GOT3 (cell line): ENCODE data around the gene SALL3.
"Not testable (repeated sequence)": the region's sequence is repeated elsewhere in the genome, so short reads cannot be mapped to it uniquely, and the experiment has no call there.

Experiments used
- DNase-seq: peaks from one replicate; lab custom pipeline; 2025; ENCODE audit warnings: mixed read lengths; lab: John Stamatoyannopoulos, UW

SALL3 gene

GRCh38 chr18:78979730-78980278 is at the start of gene SALL3:
TSS of gene SALL3 (plus strand) at chr18:78979818. CDS start at chr18:78980275, 457 bp downstream.
- no peak for DNase-seq

GRCh38 chr18:78932281-78932680 is 47.3 kb upstream of the SALL3 start:
- DNase-seq = no peak

- DNase-seq = no peak
These were observed 45.6 kb upstream of the SALL3 start for GRCh38 chr18:78934003-78934402.

- DNase-seq = no peak
These were observed 44.9 kb upstream of the SALL3 start for GRCh38 chr18:78934551-78935225.

GRCh38 chr18:78935406-78935805 is 44.2 kb upstream of the SALL3 start:
- DNase-seq = no peak

GRCh38 chr18:78936251-78937005 is 43.2 kb upstream of the SALL3 start:
- no peak for DNase-seq

GRCh38 chr18:78937166-78937565 is 42.5 kb upstream of the SALL3 start:
- no peak for DNase-seq

- no peak for DNase-seq
These were observed 40.5 kb upstream of the SALL3 start for GRCh38 chr18:78939105-78939504.

- no peak for DNase-seq
These were observed 39.7 kb upstream of the SALL3 start for GRCh38 chr18:78939734-78940494.

- DNase-seq = not testable (repeated sequence)
These were observed 37.4 kb upstream of the SALL3 start for GRCh38 chr18:78942236-78942635.

GRCh38 chr18:78945628-78946027 is 34.0 kb upstream of the SALL3 start:
- DNase-seq = no peak

GRCh38 chr18:78947291-78947690 is 32.3 kb upstream of the SALL3 start:
- DNase-seq = no peak

- no peak for DNase-seq
These were observed 31.4 kb upstream of the SALL3 start for GRCh38 chr18:78948221-78948620.

GRCh38 chr18:78948707-78949106 is 30.9 kb upstream of the SALL3 start:
- DNase-seq = no peak

GRCh38 chr18:78949216-78949615 is 30.4 kb upstream of the SALL3 start:
- DNase-seq = no peak

GRCh38 chr18:78950386-78950785 is 29.2 kb upstream of the SALL3 start:
- no peak for DNase-seq

GRCh38 chr18:78953566-78953965 is 26.1 kb upstream of the SALL3 start:
- DNase-seq = no peak

GRCh38 chr18:78955051-78955450 is 24.6 kb upstream of the SALL3 start:
- DNase-seq = no peak

- DNase-seq = no peak
These were observed 22.5 kb upstream of the SALL3 start for GRCh38 chr18:78957140-78957539.

GRCh38 chr18:78960709-78961108 is 18.9 kb upstream of the SALL3 start:
- no peak for DNase-seq

- no peak for DNase-seq
These were observed 17.5 kb upstream of the SALL3 start for GRCh38 chr18:78962098-78962497.

- not testable (repeated sequence) for DNase-seq
These were observed 14.9 kb upstream of the SALL3 start for GRCh38 chr18:78964727-78965126.
